Fibroblast of mammary gland (primary cell): ENCODE measurements around the gene MYH7B.
A peak's percentile ranks its signal among the peaks of the same experiment; 100 is the strongest.

Experiments
- DNase-seq: peaks from one replicate; pipeline ENCODE4 v3.0.0-alpha.2; 2010; ENCODE audit warnings: low read depth
- H3K4me3 ChIP-seq: 2 replicates; pipeline ENCODE4 v1.5.1; 2011; ENCODE audit warnings: low read depth, mild to moderate bottlenecking, low read length, moderate library complexity; ENCODE audit not compliant: control insufficient read depth
- TF ChIP-seq, protein P1 (sequence below): conservative IDR thresholded peaks from 2 replicates; pipeline ENCODE4 v1.5.1; 2011; ENCODE audit warnings: low read depth, low read length, inconsistent platforms; ENCODE audit not compliant: control insufficient read depth, insufficient read depth

MYH7B gene

DNA sequence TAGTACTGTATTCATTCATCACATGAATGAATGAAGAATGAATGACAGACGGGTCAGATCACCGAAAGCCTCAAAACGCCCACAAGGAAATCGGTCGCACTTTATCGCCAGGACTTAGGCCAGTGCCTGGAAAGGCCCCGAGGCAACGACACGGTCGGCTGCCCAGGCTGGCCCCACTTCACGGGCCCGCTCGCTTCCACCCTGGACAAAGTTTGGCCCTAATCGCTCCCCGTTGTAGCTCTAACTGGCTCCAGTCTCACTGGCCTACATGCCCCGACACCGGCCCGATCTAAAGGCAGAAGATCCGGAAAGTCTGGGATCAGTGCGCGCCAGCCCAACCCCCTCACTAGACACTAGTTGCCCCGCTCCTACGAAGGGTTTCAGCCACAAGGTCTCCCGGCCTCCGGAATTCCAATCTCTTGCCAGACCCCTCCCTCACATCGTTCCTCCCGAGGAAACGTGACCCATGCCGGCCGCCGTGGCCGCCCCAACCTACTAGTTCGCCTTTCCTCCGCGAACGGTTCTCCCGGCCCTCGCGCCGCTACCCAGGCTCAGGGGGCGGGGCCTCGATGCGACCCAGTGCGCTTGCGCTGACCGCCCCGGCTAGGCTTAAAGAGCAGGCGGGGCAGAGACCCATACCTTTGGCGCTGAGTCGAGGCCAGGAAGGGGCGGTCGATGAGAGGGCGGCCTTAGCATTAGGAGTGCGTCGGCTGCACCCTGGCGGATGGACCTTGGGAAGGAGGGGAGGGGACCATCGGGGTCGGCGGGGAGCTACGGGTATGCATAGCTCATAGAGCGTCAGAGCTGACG, at the start of gene MYH7B, which contains the start of gene GSS:
Gene MYH7B, plus strand, starts transcription at position 638 of the 810 bp plus-strand sequence. CDS start 22,138 bp downstream, outside the sequence.
Gene GSS, minus strand, starts transcription at position 576 of the 810 bp plus-strand sequence. CDS start 3,954 bp downstream, outside the sequence.
- TF ChIP-seq, protein P1, sequence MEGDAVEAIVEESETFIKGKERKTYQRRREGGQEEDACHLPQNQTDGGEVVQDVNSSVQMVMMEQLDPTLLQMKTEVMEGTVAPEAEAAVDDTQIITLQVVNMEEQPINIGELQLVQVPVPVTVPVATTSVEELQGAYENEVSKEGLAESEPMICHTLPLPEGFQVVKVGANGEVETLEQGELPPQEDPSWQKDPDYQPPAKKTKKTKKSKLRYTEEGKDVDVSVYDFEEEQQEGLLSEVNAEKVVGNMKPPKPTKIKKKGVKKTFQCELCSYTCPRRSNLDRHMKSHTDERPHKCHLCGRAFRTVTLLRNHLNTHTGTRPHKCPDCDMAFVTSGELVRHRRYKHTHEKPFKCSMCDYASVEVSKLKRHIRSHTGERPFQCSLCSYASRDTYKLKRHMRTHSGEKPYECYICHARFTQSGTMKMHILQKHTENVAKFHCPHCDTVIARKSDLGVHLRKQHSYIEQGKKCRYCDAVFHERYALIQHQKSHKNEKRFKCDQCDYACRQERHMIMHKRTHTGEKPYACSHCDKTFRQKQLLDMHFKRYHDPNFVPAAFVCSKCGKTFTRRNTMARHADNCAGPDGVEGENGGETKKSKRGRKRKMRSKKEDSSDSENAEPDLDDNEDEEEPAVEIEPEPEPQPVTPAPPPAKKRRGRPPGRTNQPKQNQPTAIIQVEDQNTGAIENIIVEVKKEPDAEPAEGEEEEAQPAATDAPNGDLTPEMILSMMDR, result peak; percentile 35
- H3K4me3 ChIP-seq, result peak within 1 kb of the TSS; percentile 85
- peak; percentile 93 for DNase-seq

DNA sequence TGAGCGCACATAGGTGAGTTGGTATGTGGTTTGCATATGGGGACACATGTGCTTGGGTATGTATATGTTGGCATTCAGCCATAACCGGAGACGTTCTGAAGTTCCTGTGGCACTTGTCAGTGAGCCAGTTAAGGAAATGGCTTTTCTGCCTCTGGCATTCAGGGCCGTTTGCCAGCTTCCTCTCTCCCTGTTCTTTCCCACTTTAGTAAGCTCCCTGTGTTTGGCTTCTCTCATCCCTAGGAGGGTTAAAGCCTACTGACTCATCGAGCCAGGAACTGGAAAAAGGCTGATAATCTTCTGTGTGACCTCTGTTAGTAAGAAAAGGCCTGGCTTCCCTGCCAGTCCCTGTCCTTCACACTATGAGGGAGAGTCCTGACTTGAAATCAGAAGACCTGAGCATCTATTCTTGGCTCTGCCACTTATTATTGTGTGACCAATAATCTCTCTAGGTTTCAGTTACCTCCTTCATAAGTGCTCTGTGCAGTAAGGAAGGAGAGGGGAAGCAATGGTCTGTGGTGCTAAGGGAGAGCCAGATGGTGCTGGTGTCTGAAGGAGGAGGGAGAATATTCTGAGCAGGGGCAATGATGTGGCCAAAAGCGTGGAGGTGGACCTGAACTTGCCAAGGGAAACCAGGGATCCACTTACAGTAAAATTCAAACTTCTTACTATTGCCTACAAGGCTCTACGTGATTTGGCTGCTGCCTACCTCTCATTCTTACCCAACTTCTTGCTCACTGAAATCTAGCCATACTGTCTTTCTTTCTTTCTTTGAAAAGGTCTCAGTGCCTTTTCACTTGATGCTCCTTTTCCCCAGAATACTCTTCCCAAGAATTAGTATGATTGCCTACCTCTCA, 47.8 kb upstream of the MYH7B start:
- H3K4me3 ChIP-seq, result no peak overlapping the region
- TF ChIP-seq, protein P1, result no peak
- DNase-seq, result peak; percentile 92

DNA sequence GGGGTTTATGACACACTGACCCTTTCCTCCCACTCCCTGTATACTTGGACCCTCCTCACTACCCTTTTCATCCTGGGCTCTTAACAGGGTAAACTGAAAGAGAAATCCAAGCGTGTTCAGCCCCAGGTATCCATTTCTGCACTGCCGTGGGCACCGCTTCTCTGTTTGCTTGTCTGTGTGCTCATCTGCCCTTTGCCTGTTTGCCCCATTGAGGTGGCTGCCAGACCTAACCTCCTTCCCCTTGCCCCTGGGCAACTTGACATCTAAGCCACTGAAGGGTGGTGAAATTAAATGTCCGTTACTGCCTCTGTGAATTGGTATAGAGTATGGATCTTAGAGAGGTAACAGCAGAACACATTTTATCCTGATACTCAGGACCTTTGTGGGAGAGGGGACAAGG, 40.5 kb upstream of the MYH7B start:
- DNase-seq, result no peak
- TF ChIP-seq, protein P1, result no peak

DNA sequence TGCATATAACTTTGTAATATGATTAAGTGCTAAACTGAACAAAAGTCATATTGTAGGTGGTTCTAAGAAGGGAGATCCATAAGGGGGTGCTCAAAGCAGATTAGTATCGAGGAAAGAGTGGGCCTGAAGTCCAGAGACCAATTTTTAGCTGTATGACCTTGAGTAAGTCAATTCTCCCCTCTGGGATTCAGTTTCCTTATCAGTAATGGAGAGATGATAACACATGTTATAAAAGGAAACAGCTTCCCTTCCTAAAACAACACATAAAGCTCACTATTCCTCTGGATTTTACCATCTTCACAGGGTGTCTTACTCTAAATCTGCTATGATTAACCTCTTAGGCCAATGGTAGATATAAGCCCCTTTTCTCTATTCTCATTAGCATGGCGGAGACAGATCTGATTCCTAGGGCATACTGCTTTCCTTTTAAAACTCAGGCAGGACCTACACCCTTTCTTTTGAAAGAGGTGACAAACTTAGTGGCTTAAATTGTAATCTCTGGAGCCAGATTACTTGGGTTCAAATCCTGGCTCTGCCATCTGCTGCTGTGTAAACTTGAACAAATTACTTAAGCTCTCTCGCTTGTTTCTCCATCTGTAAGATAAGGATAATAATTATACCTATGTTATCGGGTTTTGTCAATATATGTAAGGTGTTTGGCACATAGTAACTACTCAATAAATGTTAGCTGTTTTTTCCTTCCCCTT, 39.8 kb upstream of the MYH7B start:
- no peak overlapping the region for H3K4me3 ChIP-seq
- TF ChIP-seq, protein P1, result no peak
- no peak for DNase-seq

More for the DNA sequence above, 40.5 kb upstream of the MYH7B start:
- H3K4me3 ChIP-seq, result no peak overlapping the region

DNA sequence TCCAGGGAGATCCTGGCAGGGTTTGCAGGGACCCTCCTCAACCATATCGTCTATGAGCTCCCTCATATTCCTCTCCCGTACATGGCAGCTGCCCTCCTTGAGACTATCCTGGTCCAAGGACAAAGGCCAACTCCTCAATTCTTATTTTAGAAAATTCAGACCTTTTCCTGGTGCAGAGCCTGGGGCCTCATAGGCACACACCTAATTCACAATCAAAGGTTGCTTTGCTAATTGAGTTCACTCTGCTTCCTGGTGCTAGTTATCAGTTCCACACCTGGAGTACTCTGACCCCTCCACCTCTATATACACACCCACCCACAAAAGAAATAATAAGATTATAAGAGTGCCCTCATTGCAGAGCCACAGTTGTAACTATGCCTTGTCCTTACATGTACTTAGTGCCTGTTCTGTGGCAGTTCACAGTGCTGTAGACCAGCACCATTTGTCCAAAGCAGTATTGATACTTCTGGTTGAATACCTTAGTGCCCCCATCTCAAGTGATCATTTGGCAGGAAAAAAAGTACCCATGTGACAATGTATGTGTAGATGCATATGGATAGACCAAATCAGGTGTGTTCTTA, 38.8 kb upstream of the MYH7B start:
- TF ChIP-seq, protein P1, result no peak
- H3K4me3 ChIP-seq, result no peak overlapping the region
- no peak for DNase-seq

DNA sequence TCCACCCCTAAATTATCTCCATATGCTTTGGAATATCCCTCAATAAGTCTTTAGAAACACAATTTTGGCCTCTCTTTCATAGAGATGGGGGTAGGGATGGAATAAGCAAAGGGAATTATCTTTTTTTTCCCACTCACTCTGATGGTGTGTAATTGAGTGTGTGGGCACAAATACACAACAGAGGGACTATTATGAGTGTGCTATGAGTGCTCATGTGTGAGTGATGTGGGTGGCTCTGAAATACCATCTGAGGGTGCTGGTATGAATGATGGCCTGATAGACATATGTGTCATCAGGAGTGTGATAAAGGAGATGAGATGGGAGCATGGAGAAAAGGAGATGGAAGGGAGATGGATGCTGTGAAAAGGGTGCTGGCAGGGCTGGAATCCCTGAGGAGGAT, 35.6 kb upstream of the MYH7B start:
- no peak overlapping the region for H3K4me3 ChIP-seq
- TF ChIP-seq, protein P1, result no peak
- DNase-seq, result no peak
